HEK293T (cell line): ENCODE results near the gene DDX3Y.

ENCODE experiments used
- ARNT ChIP-seq: fragments of 450-650 bp; IDR thresholded peaks from 2 replicates; pipeline ENCODE4 v1.6.1; 2017; ENCODE audit warnings: mild to moderate bottlenecking
- BHLHE40 ChIP-seq: fragments of 450-650 bp; IDR thresholded peaks from 2 replicates; pipeline ENCODE4 v1.6.1; 2016; ENCODE audit warnings: mild to moderate bottlenecking, moderate library complexity, borderline replicate concordance
- FOXA1 ChIP-seq: fragments of 450-650 bp; IDR thresholded peaks from 2 replicates; pipeline ENCODE4 v1.6.1; 2016; ENCODE audit warnings: mild to moderate bottlenecking
- FOXK2 ChIP-seq: fragments of 450-650 bp; IDR thresholded peaks from 2 replicates; pipeline ENCODE4 v1.6.1; 2016; ENCODE audit warnings: mild to moderate bottlenecking
- HDGF ChIP-seq: fragments of 450-650 bp; IDR thresholded peaks from 2 replicates; pipeline ENCODE4 v1.6.1; 2017; ENCODE audit warnings: antibody characterized with exemption, borderline replicate concordance
- SP1 ChIP-seq: fragments of 450-650 bp; IDR thresholded peaks from 2 replicates; pipeline ENCODE4 v1.6.1; 2017
- SUZ12 ChIP-seq: fragments of 450-650 bp; IDR thresholded peaks from 2 replicates; pipeline ENCODE4 v1.6.1; 2016; ENCODE audit warnings: mild to moderate bottlenecking
- TARDBP ChIP-seq: fragments of 450-650 bp; IDR thresholded peaks from 2 replicates; pipeline ENCODE4 v1.6.1; 2016
- ZNF384 ChIP-seq: fragments of 450-650 bp; IDR thresholded peaks from 2 replicates; pipeline ENCODE4 v1.6.1; 2016
- TF ChIP-seq, protein P1 (sequence below): fragments of 450-650 bp; IDR thresholded peaks from 2 replicates; pipeline ENCODE4 v1.6.1; 2016

DNA sequence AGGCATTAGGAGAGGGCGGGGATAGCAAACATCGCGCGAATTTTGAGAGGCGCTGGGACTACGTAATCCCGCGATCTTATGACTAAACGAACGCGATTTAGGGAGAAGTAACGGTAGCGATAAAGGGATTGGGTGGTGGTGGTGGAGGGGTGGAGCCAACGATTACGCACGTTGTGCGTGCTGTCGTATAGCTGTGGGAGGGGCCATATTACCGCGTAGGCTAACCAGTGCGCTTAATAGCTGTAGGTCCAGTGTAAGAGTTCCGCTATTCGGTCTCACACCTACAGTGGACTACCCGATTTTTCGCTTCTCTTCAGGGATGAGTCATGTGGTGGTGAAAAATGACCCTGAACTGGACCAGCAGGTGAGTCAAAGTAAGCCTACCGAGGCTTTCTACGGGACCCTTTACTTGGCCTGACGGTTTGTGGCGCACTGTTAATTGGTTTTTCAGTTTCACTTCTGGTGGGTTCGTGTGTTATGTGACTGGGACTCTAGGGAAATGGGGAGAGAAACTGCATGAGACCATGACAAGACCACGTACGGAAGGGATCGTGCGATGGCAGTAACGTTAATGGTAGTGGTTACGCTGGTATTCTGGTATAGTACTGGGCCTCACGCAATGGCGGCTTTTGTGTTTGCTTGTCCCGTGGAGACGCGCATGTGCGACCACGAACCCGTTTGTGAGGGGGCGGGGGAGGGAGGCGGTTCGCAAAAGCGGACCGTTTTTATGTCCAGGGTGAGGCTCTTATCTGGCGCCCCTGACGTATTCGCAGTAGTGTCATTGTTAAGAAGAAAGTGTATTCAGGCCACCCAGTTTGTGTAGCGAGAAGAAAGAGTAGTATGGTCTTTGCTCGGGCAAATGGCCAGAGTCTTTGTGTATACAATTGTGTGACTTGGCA is at the start of gene DDX3Y:
- TF ChIP-seq FOXK2 = no peak
- TF ChIP-seq ARNT = no peak
- TF ChIP-seq FOXA1 = no peak
- no peak for TF ChIP-seq TARDBP
- TF ChIP-seq SP1 = no peak
- TF ChIP-seq BHLHE40 = no peak
- TF ChIP-seq, protein P1, sequence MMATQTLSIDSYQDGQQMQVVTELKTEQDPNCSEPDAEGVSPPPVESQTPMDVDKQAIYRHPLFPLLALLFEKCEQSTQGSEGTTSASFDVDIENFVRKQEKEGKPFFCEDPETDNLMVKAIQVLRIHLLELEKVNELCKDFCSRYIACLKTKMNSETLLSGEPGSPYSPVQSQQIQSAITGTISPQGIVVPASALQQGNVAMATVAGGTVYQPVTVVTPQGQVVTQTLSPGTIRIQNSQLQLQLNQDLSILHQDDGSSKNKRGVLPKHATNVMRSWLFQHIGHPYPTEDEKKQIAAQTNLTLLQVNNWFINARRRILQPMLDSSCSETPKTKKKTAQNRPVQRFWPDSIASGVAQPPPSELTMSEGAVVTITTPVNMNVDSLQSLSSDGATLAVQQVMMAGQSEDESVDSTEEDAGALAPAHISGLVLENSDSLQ = no peak
- no peak for TF ChIP-seq ZNF384
- TF ChIP-seq HDGF = no peak
- TF ChIP-seq SUZ12 = no peak
